CD4-positive, alpha-beta T cell (primary cell): ENCODE measurements around the gene DNAAF1. TPM values are rescaled to one million over a fixed set of nuclear protein-coding genes. Genes with fewer than 3 reads are reported as not detected.
"Not testable (repeated sequence)": the region's sequence is repeated elsewhere in the genome, so short reads cannot be mapped to it uniquely, and the experiment has no call there.

Source experiments
- ATAC-seq: fragments of 200-7000 bp; cut with Tn5 transposase; one replicate; pipeline ENCODE4 v1.10.0; 2022; ENCODE audit warnings: mild to moderate bottlenecking; ENCODE audit not compliant: poor library complexity
- CTCF ChIA-PET: fragments of 350-600 bp; sonication (Branson Sonifier 250); formaldehyde crosslinking; loops from one replicate; lab custom pipeline; 2021; ENCODE audit warnings: antibody characterized with exemption, inconsistent platforms; lab: Charles Lee
- POLR2A ChIA-PET: fragments of 350-600 bp; sonication (Branson Sonifier 250); formaldehyde crosslinking; loops from one replicate; lab custom pipeline; 2021; ENCODE audit warnings: antibody characterized with exemption, inconsistent platforms; lab: Charles Lee
- DNase-seq, 14 experiments: peaks; one replicate each; pipeline ENCODE4 v3.0.0-alpha.2; 2013 to 2020; ENCODE audit warnings: mixed read lengths in 2 of 14
- H3K27ac ChIP-seq, 2 donors: one replicate each; pipeline versions ENCODE4 v1.5.1 to v1.7.0; 2013; ENCODE audit warnings: low read length in 2 of 2, low read depth in 1 of 2, mild to moderate bottlenecking in 1 of 2
- H3K27me3 ChIP-seq, 2 experiments: 1 replicate in 1 of 2; 2 replicates in 1 of 2; pipeline versions ENCODE4 v1.6.1 to v1.7.0; 2013; ENCODE audit warnings: low read length in 2 of 2, control low read depth in 1 of 2, mild to moderate bottlenecking in 1 of 2, moderate library complexity in 1 of 2; ENCODE audit not compliant: insufficient read depth in 2 of 2, control insufficient read depth in 1 of 2
- H3K36me3 ChIP-seq: one replicate; pipeline ENCODE4 v1.6.1; 2013; ENCODE audit warnings: low read length, control low read depth; ENCODE audit not compliant: insufficient read depth
- H3K4me1 ChIP-seq: one replicate; pipeline ENCODE4 v1.6.1; 2013; ENCODE audit warnings: low read length, control low read depth; ENCODE audit not compliant: insufficient read depth
- H3K4me3 ChIP-seq: one replicate; pipeline ENCODE4 v1.5.1; 2013; ENCODE audit warnings: mild to moderate bottlenecking, low read length, moderate library complexity
- H3K9me3 ChIP-seq, 2 experiments: 1 replicate in 1 of 2; 2 replicates in 1 of 2; pipeline versions ENCODE4 v1.6.1 to v1.7.0; 2013; ENCODE audit warnings: low read length in 2 of 2, mild to moderate bottlenecking in 2 of 2, control low read depth in 1 of 2, moderate library complexity in 1 of 2; ENCODE audit not compliant: control insufficient read depth in 1 of 2, insufficient read depth in 1 of 2
- H3K27ac Mint-ChIP-seq: one replicate; pipeline ENCODE4 v1.8.0; 2020; ENCODE audit warnings: mixed read lengths
- H3K27me3 Mint-ChIP-seq: one replicate; pipeline ENCODE4 v1.8.0; 2021; ENCODE audit warnings: mixed read lengths
- H3K36me3 Mint-ChIP-seq: one replicate; pipeline ENCODE4 v1.8.0; 2021; ENCODE audit warnings: low read depth, mixed read lengths
- H3K4me1 Mint-ChIP-seq: one replicate; pipeline ENCODE4 v1.8.0; 2021; ENCODE audit warnings: low read depth, mixed read lengths
- H3K4me3 Mint-ChIP-seq: one replicate; pipeline ENCODE4 v1.8.0; 2020; ENCODE audit warnings: mild to moderate bottlenecking, mixed read lengths
- H3K9me3 Mint-ChIP-seq: one replicate; pipeline ENCODE4 v1.8.0; 2020; ENCODE audit warnings: mixed read lengths
- intact Hi-C, 2 experiments: fragments of 100-400 bp; cut with DNase I in 1 of 2; cut with micrococcal nuclease in 1 of 2; formaldehyde crosslinking; loops; one replicate each; pipeline versions ENCODE4 v1.15.1 to v1.9.0; 2023 to 2025; cut with DNase I, micrococcal nuclease
- total RNA-seq, 174 experiments: library from RNA in 2 of 174; stranded (reverse) in 2 of 174; gene quantifications; one replicate each; pipeline ENCODE4 v1.2.3 and lab custom pipeline; 2021 to 2026
- TF ChIP-seq, protein P1 (sequence below): fragments of 200-600 bp; IDR thresholded peaks from one replicate; pipeline ENCODE4 v1.8.0; 2022; ENCODE audit warnings: antibody characterized with exemption, mild to moderate bottlenecking

The DNAAF1 gene
- total RNA-seq, 2 experiments from 2014 or later: not detected

DNA sequence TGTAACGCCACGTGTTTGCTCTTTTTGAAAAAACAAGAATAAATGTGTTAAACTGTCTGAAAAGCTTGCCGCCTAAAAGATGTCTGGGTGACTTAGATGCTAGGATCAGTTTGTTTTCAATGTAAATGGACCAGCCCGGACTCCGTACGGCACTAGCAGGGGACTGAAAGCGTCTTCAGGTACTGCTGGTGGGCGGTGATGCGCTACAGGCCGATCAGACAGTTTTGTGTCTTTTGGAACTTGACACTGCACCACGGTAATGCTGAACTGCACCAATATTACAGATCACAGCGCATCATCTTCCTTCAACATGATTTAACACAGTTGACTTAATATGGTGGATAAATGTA is 27.6 kb upstream of the DNAAF1 start:
- H3K27ac ChIP-seq: peak overlapping the region; percentile 74 to 84
- ChIA-PET CTCF (interaction anchor here (0.5 to 5.4 kb wide), 8 partner anchors 24 to 853 kb away, joined by 3 to 44 read pairs (median 10); partner anchors contain the start of genes DNAAF1, HSDL1 and TAF1C), POLR2A (interaction anchor here (0.8 to 3.2 kb wide), 13 partner anchors 12 to 910 kb away, joined by 3 to 38 read pairs (median 7); partner anchors contain the start of genes DNAAF1, HSDL1, KIAA0513 and KLHL36)
- intact Hi-C loops: loop anchor here (1.0 to 10.0 kb wide), 6 partner anchors 27 to 897 kb away; partner anchors contain the start of genes TAF1C (in 2 of the 2), DNAAF1 (in 1 of the 2), HSDL1 (in 1 of the 2) and ZDHHC7 (in 1 of the 2)
- no peaks in the 10 kb centered on the region for H3K9me3 ChIP-seq
- peak overlapping the region; percentile 96 for H3K4me3 Mint-ChIP-seq
- peaks cover 14% of the 10 kb centered on the region for H3K36me3 Mint-ChIP-seq
- peaks cover 34% of the 10 kb centered on the region for H3K4me1 Mint-ChIP-seq
- H3K4me3 ChIP-seq: peak overlapping the region; percentile 91
- peak in 8 of 14 experiments; percentile 7 to 63 (median 21) for DNase-seq
- no peaks in the 10 kb centered on the region for H3K27me3 Mint-ChIP-seq
- peaks cover 33% of the 10 kb centered on the region for H3K4me1 ChIP-seq
- no peak for ATAC-seq
- H3K9me3 Mint-ChIP-seq: no peaks in the 10 kb centered on the region
- H3K36me3 ChIP-seq: no peaks in the 10 kb centered on the region
- TF ChIP-seq, protein P1, sequence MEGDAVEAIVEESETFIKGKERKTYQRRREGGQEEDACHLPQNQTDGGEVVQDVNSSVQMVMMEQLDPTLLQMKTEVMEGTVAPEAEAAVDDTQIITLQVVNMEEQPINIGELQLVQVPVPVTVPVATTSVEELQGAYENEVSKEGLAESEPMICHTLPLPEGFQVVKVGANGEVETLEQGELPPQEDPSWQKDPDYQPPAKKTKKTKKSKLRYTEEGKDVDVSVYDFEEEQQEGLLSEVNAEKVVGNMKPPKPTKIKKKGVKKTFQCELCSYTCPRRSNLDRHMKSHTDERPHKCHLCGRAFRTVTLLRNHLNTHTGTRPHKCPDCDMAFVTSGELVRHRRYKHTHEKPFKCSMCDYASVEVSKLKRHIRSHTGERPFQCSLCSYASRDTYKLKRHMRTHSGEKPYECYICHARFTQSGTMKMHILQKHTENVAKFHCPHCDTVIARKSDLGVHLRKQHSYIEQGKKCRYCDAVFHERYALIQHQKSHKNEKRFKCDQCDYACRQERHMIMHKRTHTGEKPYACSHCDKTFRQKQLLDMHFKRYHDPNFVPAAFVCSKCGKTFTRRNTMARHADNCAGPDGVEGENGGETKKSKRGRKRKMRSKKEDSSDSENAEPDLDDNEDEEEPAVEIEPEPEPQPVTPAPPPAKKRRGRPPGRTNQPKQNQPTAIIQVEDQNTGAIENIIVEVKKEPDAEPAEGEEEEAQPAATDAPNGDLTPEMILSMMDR: no peak
- H3K27ac Mint-ChIP-seq: peak overlapping the region; percentile 98
- H3K27me3 ChIP-seq: no peaks in the 10 kb centered on the region

DNA sequence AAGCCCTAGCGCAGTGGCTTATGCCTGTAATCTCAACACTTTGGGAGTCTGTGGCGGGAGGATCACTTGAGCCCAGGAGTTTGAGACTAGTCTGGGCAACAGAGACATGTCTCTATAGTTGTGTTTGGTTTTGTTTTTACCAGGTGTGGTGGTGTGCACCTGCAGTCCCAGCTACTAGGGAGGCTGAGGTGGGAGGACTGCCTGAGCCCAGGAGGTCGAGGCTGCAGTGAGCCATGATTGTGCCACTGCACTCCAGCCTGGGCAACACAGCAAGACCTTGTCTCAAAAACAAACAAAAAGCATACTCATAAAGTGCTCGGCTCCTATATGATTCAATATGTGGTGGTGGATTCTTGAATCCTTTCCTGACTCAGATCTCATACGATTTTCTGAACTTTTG is 26.8 kb upstream of the DNAAF1 start:
- not testable (repeated sequence) for H3K27ac ChIP-seq, H3K27me3 ChIP-seq, H3K4me3 ChIP-seq, ATAC-seq, H3K27me3 Mint-ChIP-seq, H3K36me3 ChIP-seq, DNase-seq, H3K9me3 ChIP-seq, H3K9me3 Mint-ChIP-seq
- Mint-ChIP-seq H3K27ac (peak overlapping the region; percentile 63), H3K4me1 (peaks cover 31% of the 10 kb centered on the region), H3K4me3 (peak overlapping the region; percentile 77), H3K36me3 (peaks cover 21% of the 10 kb centered on the region)
- intact Hi-C loops: loop anchor here in 1 of 2 experiments (10.0 kb wide), 1 partner anchor 896 kb away; the partner anchor contains the start of gene ZDHHC7
- POLR2A ChIA-PET: interaction anchor here (2.6 to 3.2 kb wide), 3 partner anchors 13 to 69 kb away, joined by 9 to 36 read pairs (median 13); partner anchors contain the start of gene TAF1C
- CTCF ChIA-PET: interaction anchor here (3.1 to 5.4 kb wide), 2 partner anchors 34 to 69 kb away, joined by 14 to 44 read pairs; partner anchors contain the start of gene TAF1C
- H3K4me1 ChIP-seq: peaks cover 33% of the 10 kb centered on the region

DNA sequence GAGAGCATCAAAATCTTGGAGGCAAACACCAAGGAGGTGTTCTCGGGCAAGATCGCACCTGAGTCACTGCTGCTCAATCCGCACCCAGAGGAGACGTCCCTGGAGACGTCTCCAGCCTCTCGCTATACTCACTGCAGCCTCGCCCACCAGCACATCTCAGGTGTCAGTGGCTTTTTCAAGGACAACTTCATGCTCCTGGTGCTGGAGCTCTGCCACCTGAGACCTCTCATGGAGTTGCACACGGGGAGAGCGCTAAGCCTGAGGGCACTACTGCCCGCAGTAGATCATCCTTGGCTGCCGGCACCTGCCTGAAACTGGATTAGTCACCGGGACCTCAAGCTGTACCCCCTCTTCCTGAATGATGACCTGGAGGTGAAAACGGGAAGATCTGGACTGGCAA is 25.7 kb upstream of the DNAAF1 start:
- no peak for DNase-seq
- Mint-ChIP-seq H3K4me1 (peaks cover 27% of the 10 kb centered on the region), H3K36me3 (peaks cover 27% of the 10 kb centered on the region), H3K27ac (no peak overlapping the region), H3K27me3 (no peaks in the 10 kb centered on the region), H3K9me3 (no peaks in the 10 kb centered on the region), H3K4me3 (peak overlapping the region; percentile 45)
- intact Hi-C loops: loop anchor here in 1 of 2 experiments (1.0 to 10.0 kb wide), 2 partner anchors 70 to 895 kb away; partner anchors contain the start of gene ZDHHC7
- ATAC-seq: no peak
- H3K4me1 ChIP-seq: peaks cover 27% of the 10 kb centered on the region
- H3K27me3 ChIP-seq: no peaks in the 10 kb centered on the region
- H3K9me3 ChIP-seq: no peaks in the 10 kb centered on the region
- no peak overlapping the region for H3K27ac ChIP-seq
- TF ChIP-seq, protein P1: no peak
- ChIA-PET POLR2A (no interaction called here), CTCF (interaction anchor here (5.4 kb wide), 1 partner anchor 68 kb away, joined by 44 read pairs; the partner anchor contains the start of gene TAF1C)
- no peak overlapping the region for H3K4me3 ChIP-seq
- H3K36me3 ChIP-seq: no peaks in the 10 kb centered on the region
